ENCODE measurements around the gene ARHGAP42. TPM values are rescaled to one million over a fixed set of nuclear protein-coding genes. Genes with fewer than 3 reads are reported as not detected.

Gene ARHGAP42
- polyA plus RNA-seq, 10 donors, result 19.7 to 33.1 (median 26.6) TPM

GRCh38 chr11:100914415-100915110 lies 227.5 kb downstream of the ARHGAP42 start:
- no peak for DNase-seq

- DNase-seq, result peak in 1 of 3 donors; percentile 27
These were observed 231.7 kb downstream of the ARHGAP42 start for GRCh38 chr11:100918551-100919500.

- DNase-seq, result no peak
These were observed 233.5 kb downstream of the ARHGAP42 start for GRCh38 chr11:100920593-100920992.

- DNase-seq, result peak in 1 of 3 donors; percentile 34
These were observed 235.0 kb downstream of the ARHGAP42 start for GRCh38 chr11:100922121-100922520.

GRCh38 chr11:100923555-100923954 lies 236.5 kb downstream of the ARHGAP42 start:
- peak; percentile 53 to 78 (median 56) for DNase-seq

GRCh38 chr11:100925935-100926334 lies 238.8 kb downstream of the ARHGAP42 start:
- peak in 1 of 3 donors; percentile 52 for DNase-seq

GRCh38 chr11:100927579-100927978 lies 240.5 kb downstream of the ARHGAP42 start:
- DNase-seq, result no peak

GRCh38 chr11:100928426-100928825 lies 241.3 kb downstream of the ARHGAP42 start:
- no peak for DNase-seq

GRCh38 chr11:100929377-100929776 lies 242.3 kb downstream of the ARHGAP42 start:
- no peak for DNase-seq

- DNase-seq, result peak; percentile 68 to 81 (median 72)
These were observed 243.2 kb downstream of the ARHGAP42 start for GRCh38 chr11:100930185-100930778.

GRCh38 chr11:100932474-100933100 lies 245.5 kb downstream of the ARHGAP42 start:
- peak in 2 of 3 donors; percentile 14 to 53 for DNase-seq

GRCh38 chr11:100936781-100937180 lies 249.7 kb downstream of the ARHGAP42 start:
- no peak for DNase-seq

GRCh38 chr11:100939571-100939970 lies 252.5 kb downstream of the ARHGAP42 start:
- peak; percentile 70 to 93 (median 86) for DNase-seq

GRCh38 chr11:100940111-100940510 lies 253.0 kb downstream of the ARHGAP42 start:
- DNase-seq, result peak in 2 of 3 donors; percentile 9 to 53

- DNase-seq, result no peak
These were observed 253.9 kb downstream of the ARHGAP42 start for GRCh38 chr11:100941033-100941432.

- DNase-seq, result peak; percentile 35 to 65 (median 47)
These were observed 254.9 kb downstream of the ARHGAP42 start for GRCh38 chr11:100942016-100942415.

- DNase-seq, result no peak
These were observed 261.8 kb downstream of the ARHGAP42 start for GRCh38 chr11:100948936-100949335.

GRCh38 chr11:100949443-100949842 lies 262.4 kb downstream of the ARHGAP42 start:
- DNase-seq, result no peak

- DNase-seq, result no peak
These were observed 268.2 kb downstream of the ARHGAP42 start for GRCh38 chr11:100955318-100955717.

GRCh38 chr11:100956351-100956750 lies 269.3 kb downstream of the ARHGAP42 start:
- no peak for DNase-seq

- no peak for DNase-seq
These were observed 270.4 kb downstream of the ARHGAP42 start for GRCh38 chr11:100957499-100957898.

GRCh38 chr11:100961633-100962032 lies 274.5 kb downstream of the ARHGAP42 start:
- DNase-seq, result no peak
